Measurements from ENCODE around the gene HDAC8.

Gene HDAC8

GRCh38 chrX:72314881-72315280 lies 257.8 kb downstream of the HDAC8 start:
- Histone ChIP-seq H3K27me3 (ENCODE audit: insufficient read depth, low read length) (peaks cover 20% of the 10 kb centered on the region), H3K4me3 (ENCODE audit: low read length) (no peak overlapping the region), H3K36me3 (ENCODE audit: insufficient read depth, low read length) (no peaks in the 10 kb centered on the region), H3K4me1 (ENCODE audit: insufficient read depth, low read length) (no peaks in the 10 kb centered on the region), H3K9me3 (ENCODE audit: insufficient read depth, low read depth, low read length) (no peaks in the 10 kb centered on the region), H3K9ac (ENCODE audit: low read depth, low read length) (no peak overlapping the region), H3K27ac (ENCODE audit: low read depth, low read length) (no peak overlapping the region)
- WGBS: 90% methylated on average over 2 of the region's 3 CpGs

GRCh38 chrX:72313707-72314641 lies 258.7 kb downstream of the HDAC8 start:
- Histone ChIP-seq H3K4me3 (ENCODE audit: low read length) (no peak overlapping the region), H3K27me3 (ENCODE audit: insufficient read depth, low read length) (peaks cover 29% of the 10 kb centered on the region), H3K36me3 (ENCODE audit: insufficient read depth, low read length) (no peaks in the 10 kb centered on the region), H3K27ac (ENCODE audit: low read depth, low read length) (no peak overlapping the region), H3K4me1 (ENCODE audit: insufficient read depth, low read length) (no peaks in the 10 kb centered on the region), H3K9ac (ENCODE audit: low read depth, low read length) (no peak overlapping the region), H3K9me3 (ENCODE audit: insufficient read depth, low read depth, low read length) (no peaks in the 10 kb centered on the region)
- WGBS: 80% methylated on average over 8 of the region's 8 CpGs

GRCh38 chrX:72312311-72312940 lies 260.2 kb downstream of the HDAC8 start:
- 86% methylated on average over 14 of the region's 14 CpGs for WGBS
- peaks cover 43% of the 10 kb centered on the region for H3K27me3 ChIP-seq (ENCODE audit: insufficient read depth, low read length)

GRCh38 chrX:72309297-72310071 lies 263.2 kb downstream of the HDAC8 start:
- Histone ChIP-seq H3K27ac (ENCODE audit: low read depth, low read length) (no peak overlapping the region), H3K9me3 (ENCODE audit: insufficient read depth, low read depth, low read length) (no peaks in the 10 kb centered on the region), H3K36me3 (ENCODE audit: insufficient read depth, low read length) (no peaks in the 10 kb centered on the region), H3K4me3 (ENCODE audit: low read length) (peak overlapping the region; percentile 54), H3K27me3 (ENCODE audit: insufficient read depth, low read length) (peaks cover 68% of the 10 kb centered on the region), H3K4me1 (ENCODE audit: insufficient read depth, low read length) (no peaks in the 10 kb centered on the region), H3K9ac (ENCODE audit: low read depth, low read length) (no peak overlapping the region)
- WGBS: 31% methylated on average over 14 of the region's 15 CpGs

More at GRCh38 chrX:72312311-72312940, 260.2 kb downstream of the HDAC8 start:
- no peaks in the 10 kb centered on the region for H3K4me1 ChIP-seq (ENCODE audit: insufficient read depth, low read length)
- H3K9ac ChIP-seq (ENCODE audit: low read depth, low read length): no peak overlapping the region
- no peak overlapping the region for H3K4me3 ChIP-seq (ENCODE audit: low read length)
- no peaks in the 10 kb centered on the region for H3K9me3 ChIP-seq (ENCODE audit: insufficient read depth, low read depth, low read length)
- no peaks in the 10 kb centered on the region for H3K36me3 ChIP-seq (ENCODE audit: insufficient read depth, low read length)
- H3K27ac ChIP-seq (ENCODE audit: low read depth, low read length): no peak overlapping the region

- peak overlapping the region; percentile 54 for H3K4me3 ChIP-seq (ENCODE audit: low read length)
- H3K4me1 ChIP-seq (ENCODE audit: insufficient read depth, low read length): no peaks in the 10 kb centered on the region
- H3K27ac ChIP-seq (ENCODE audit: low read depth, low read length): no peak overlapping the region
- no peaks in the 10 kb centered on the region for H3K9me3 ChIP-seq (ENCODE audit: insufficient read depth, low read depth, low read length)
- WGBS: 2% methylated on average over 23 of the region's 24 CpGs
- H3K27me3 ChIP-seq (ENCODE audit: insufficient read depth, low read length): peaks cover 68% of the 10 kb centered on the region
- H3K36me3 ChIP-seq (ENCODE audit: insufficient read depth, low read length): no peaks in the 10 kb centered on the region
- H3K9ac ChIP-seq (ENCODE audit: low read depth, low read length): no peak overlapping the region
Observed at GRCh38 chrX:72308566-72309296, 263.9 kb downstream of the HDAC8 start.

GRCh38 chrX:72308209-72308565 lies 264.5 kb downstream of the HDAC8 start:
- Histone ChIP-seq H3K4me1 (ENCODE audit: insufficient read depth, low read length) (no peaks in the 10 kb centered on the region), H3K27ac (ENCODE audit: low read depth, low read length) (no peak overlapping the region), H3K36me3 (ENCODE audit: insufficient read depth, low read length) (no peaks in the 10 kb centered on the region), H3K9me3 (ENCODE audit: insufficient read depth, low read depth, low read length) (no peaks in the 10 kb centered on the region), H3K9ac (ENCODE audit: low read depth, low read length) (no peak overlapping the region), H3K4me3 (ENCODE audit: low read length) (peak overlapping the region; percentile 54), H3K27me3 (ENCODE audit: insufficient read depth, low read length) (peaks cover 73% of the 10 kb centered on the region)
- WGBS: under 1% methylated on average over 9 of the region's 11 CpGs

- 3% methylated on average over 16 of the region's 17 CpGs for WGBS
- Histone ChIP-seq H3K27ac (ENCODE audit: low read depth, low read length) (no peak overlapping the region), H3K36me3 (ENCODE audit: insufficient read depth, low read length) (no peaks in the 10 kb centered on the region), H3K27me3 (ENCODE audit: insufficient read depth, low read length) (peaks cover 78% of the 10 kb centered on the region), H3K9me3 (ENCODE audit: insufficient read depth, low read depth, low read length) (no peaks in the 10 kb centered on the region), H3K4me1 (ENCODE audit: insufficient read depth, low read length) (no peaks in the 10 kb centered on the region), H3K4me3 (ENCODE audit: low read length) (peak overlapping the region; percentile 48), H3K9ac (ENCODE audit: low read depth, low read length) (no peak overlapping the region)
Observed at GRCh38 chrX:72307646-72308051, 265.0 kb downstream of the HDAC8 start.

- no peaks in the 10 kb centered on the region for H3K9me3 ChIP-seq (ENCODE audit: insufficient read depth, low read depth, low read length)
- 2% methylated on average over 56 of the region's 56 CpGs for WGBS
- H3K4me1 ChIP-seq (ENCODE audit: insufficient read depth, low read length): no peaks in the 10 kb centered on the region
- H3K27me3 ChIP-seq (ENCODE audit: insufficient read depth, low read length): peaks cover 84% of the 10 kb centered on the region
- no peak overlapping the region for H3K27ac ChIP-seq (ENCODE audit: low read depth, low read length)
- H3K36me3 ChIP-seq (ENCODE audit: insufficient read depth, low read length): no peaks in the 10 kb centered on the region
- H3K9ac ChIP-seq (ENCODE audit: low read depth, low read length): no peak overlapping the region; the same call in 1 of the 2 replicates
- peak overlapping the region; percentile 48 for H3K4me3 ChIP-seq (ENCODE audit: low read length)
Observed at GRCh38 chrX:72306851-72307645, 265.6 kb downstream of the HDAC8 start.

GRCh38 chrX:72306085-72306801 lies 266.4 kb downstream of the HDAC8 start:
- no peaks in the 10 kb centered on the region for H3K9me3 ChIP-seq (ENCODE audit: insufficient read depth, low read depth, low read length)
- peaks cover 86% of the 10 kb centered on the region for H3K27me3 ChIP-seq (ENCODE audit: insufficient read depth, low read length)
- H3K36me3 ChIP-seq (ENCODE audit: insufficient read depth, low read length): no peaks in the 10 kb centered on the region
- H3K4me1 ChIP-seq (ENCODE audit: insufficient read depth, low read length): no peaks in the 10 kb centered on the region
- H3K27ac ChIP-seq (ENCODE audit: low read depth, low read length): no peak overlapping the region
- H3K4me3 ChIP-seq (ENCODE audit: low read length): peak overlapping the region; percentile 48
- no peak overlapping the region for H3K9ac ChIP-seq (ENCODE audit: low read depth, low read length)
- under 1% methylated on average over 92 of the region's 92 CpGs for WGBS

All from HUES64 (cell line).